GM21515 (cell line): Measurements from ENCODE around the gene HASPIN.
A peak's percentile ranks its signal among the peaks of the same experiment; 100 is the strongest.

Experiments
- ATAC-seq: cut with Tn5 transposase; IDR thresholded peaks from one replicate; pipeline ENCODE4 v1.9.1; 2021; ENCODE audit not compliant: unreplicated experiment

HASPIN gene

GRCh38 chr17:3723556-3724377 is at the start of gene HASPIN:
Gene HASPIN, plus strand, starts transcription at chr17:3723903. Its CDS starts 33 bp downstream, at chr17:3723936.
- peak; percentile 88 for ATAC-seq

- ATAC-seq: no peak
Measured at GRCh38 chr17:3675886-3676285, 47.8 kb upstream of the HASPIN start.

GRCh38 chr17:3678095-3678820 is 45.4 kb upstream of the HASPIN start:
- ATAC-seq: no peak

GRCh38 chr17:3678821-3679530 is 44.7 kb upstream of the HASPIN start:
- no peak for ATAC-seq

GRCh38 chr17:3679531-3680126 is 44.1 kb upstream of the HASPIN start:
- ATAC-seq: no peak

GRCh38 chr17:3681057-3681456 is 42.6 kb upstream of the HASPIN start:
- no peak for ATAC-seq

GRCh38 chr17:3681565-3681964 is 42.1 kb upstream of the HASPIN start:
- ATAC-seq: no peak

GRCh38 chr17:3682033-3682432 is 41.7 kb upstream of the HASPIN start:
- ATAC-seq: no peak

GRCh38 chr17:3683054-3683511 is 40.6 kb upstream of the HASPIN start:
- no peak for ATAC-seq

- no peak for ATAC-seq
Measured at GRCh38 chr17:3685174-3685573, 38.5 kb upstream of the HASPIN start.

GRCh38 chr17:3688027-3688553 is 35.6 kb upstream of the HASPIN start:
- no peak for ATAC-seq

- no peak for ATAC-seq
Measured at GRCh38 chr17:3688852-3689261, 34.8 kb upstream of the HASPIN start.

- no peak for ATAC-seq
Measured at GRCh38 chr17:3689262-3690093, 34.2 kb upstream of the HASPIN start.

- no peak for ATAC-seq
Measured at GRCh38 chr17:3690094-3690715, 33.5 kb upstream of the HASPIN start.

GRCh38 chr17:3691617-3692067 is 32.1 kb upstream of the HASPIN start:
- no peak for ATAC-seq

GRCh38 chr17:3692346-3692745 is 31.4 kb upstream of the HASPIN start:
- ATAC-seq: no peak

- no peak for ATAC-seq
Measured at GRCh38 chr17:3693141-3693540, 30.6 kb upstream of the HASPIN start.

GRCh38 chr17:3693829-3694231 is 29.9 kb upstream of the HASPIN start:
- ATAC-seq: no peak

- no peak for ATAC-seq
Measured at GRCh38 chr17:3695129-3695722, 28.5 kb upstream of the HASPIN start.
